Measurements from ENCODE around the gene RIBC2. TPM values are rescaled to one million over a fixed set of nuclear protein-coding genes. Genes with fewer than 3 reads are reported as not detected.

RIBC2 gene
- total and polyA plus RNA-seq, 2 donors from 2014 or later: 1.0 TPM; not detected in 1

DNA sequence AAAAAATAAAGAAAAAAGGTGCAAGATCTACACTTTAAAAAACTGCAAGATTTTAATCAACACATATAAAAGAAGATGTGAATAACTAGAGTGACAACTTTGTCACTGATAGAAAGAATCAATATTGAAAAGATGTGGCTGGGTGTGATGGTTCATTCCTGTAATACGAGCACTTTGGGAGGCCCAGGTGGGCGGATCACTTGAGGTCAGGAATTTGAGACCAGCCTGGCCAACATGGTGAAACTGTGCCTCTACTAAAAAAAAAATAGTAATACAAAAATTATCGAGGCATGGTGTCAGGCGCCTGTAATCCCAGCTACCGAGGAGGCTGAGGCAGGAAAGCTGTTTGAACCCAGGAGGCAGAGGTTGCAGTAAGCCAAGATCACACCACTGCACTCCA, 68.2 kb downstream of the RIBC2 start:
- H3K9ac ChIP-seq (ENCODE audit: low read length in 3 of 3): no peak overlapping the region
- TF ChIP-seq, protein P1, sequence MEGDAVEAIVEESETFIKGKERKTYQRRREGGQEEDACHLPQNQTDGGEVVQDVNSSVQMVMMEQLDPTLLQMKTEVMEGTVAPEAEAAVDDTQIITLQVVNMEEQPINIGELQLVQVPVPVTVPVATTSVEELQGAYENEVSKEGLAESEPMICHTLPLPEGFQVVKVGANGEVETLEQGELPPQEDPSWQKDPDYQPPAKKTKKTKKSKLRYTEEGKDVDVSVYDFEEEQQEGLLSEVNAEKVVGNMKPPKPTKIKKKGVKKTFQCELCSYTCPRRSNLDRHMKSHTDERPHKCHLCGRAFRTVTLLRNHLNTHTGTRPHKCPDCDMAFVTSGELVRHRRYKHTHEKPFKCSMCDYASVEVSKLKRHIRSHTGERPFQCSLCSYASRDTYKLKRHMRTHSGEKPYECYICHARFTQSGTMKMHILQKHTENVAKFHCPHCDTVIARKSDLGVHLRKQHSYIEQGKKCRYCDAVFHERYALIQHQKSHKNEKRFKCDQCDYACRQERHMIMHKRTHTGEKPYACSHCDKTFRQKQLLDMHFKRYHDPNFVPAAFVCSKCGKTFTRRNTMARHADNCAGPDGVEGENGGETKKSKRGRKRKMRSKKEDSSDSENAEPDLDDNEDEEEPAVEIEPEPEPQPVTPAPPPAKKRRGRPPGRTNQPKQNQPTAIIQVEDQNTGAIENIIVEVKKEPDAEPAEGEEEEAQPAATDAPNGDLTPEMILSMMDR (IDR thresholded peaks at IDR 0.05; ENCODE audit: borderline replicate concordance, extremely low read depth, insufficient read depth): no peak
- H3K4me1 ChIP-seq (ENCODE audit: control insufficient read depth in 2 of 3, insufficient read depth in 2 of 3, low read depth in 1 of 3, low read length in 3 of 3): peaks cover 0 to 2% (median 0%) of the 10 kb centered on the region in 3 donors
- no peak for FAIRE-seq
- no peaks in the 10 kb centered on the region for H3K27me3 ChIP-seq (ENCODE audit: control insufficient read depth, insufficient read depth, low read length)
- DNase-seq: no peak
- no peak overlapping the region for H3K27ac ChIP-seq (ENCODE audit: low read depth in 2 of 2, low read length in 2 of 2)
- no peaks in the 10 kb centered on the region for H3K36me3 ChIP-seq (ENCODE audit: control insufficient read depth in 2 of 3, insufficient read depth in 3 of 3, low read length in 3 of 3)
- intact Hi-C loops (cut with DNase I): no loop called here
- H3K4me3 ChIP-seq (ENCODE audit: low read length in 3 of 3): no peak overlapping the region
- no peaks in the 10 kb centered on the region for H3K9me3 ChIP-seq (ENCODE audit: control insufficient read depth in 2 of 3, insufficient read depth in 1 of 3, low read length in 3 of 3)

Other genes with a start within 250 kb of the RIBC2 start
- 64.2 TPM for gene NUP50, start 249.8 kb upstream of the RIBC2 start, total RNA-seq
- gene NUP50, start 249.8 kb upstream of the RIBC2 start, polyA plus RNA-seq (ENCODE audit: insufficient read depth, low read depth, low replicate concordance): 11.3 TPM
- gene KIAA0930, start 172.8 kb upstream of the RIBC2 start, total RNA-seq: 55.4 TPM
- 26.4 TPM for gene KIAA0930, start 172.8 kb upstream of the RIBC2 start, polyA plus RNA-seq (ENCODE audit: insufficient read depth, low read depth, low replicate concordance)
- gene UPK3A, start 128.7 kb upstream of the RIBC2 start, total RNA-seq: not detected
- not detected for gene UPK3A, start 128.7 kb upstream of the RIBC2 start, polyA plus RNA-seq (ENCODE audit: insufficient read depth, low read depth, low replicate concordance)
- 13.0 TPM for gene FAM118A, start 103.8 kb upstream of the RIBC2 start, total RNA-seq
- 5.7 TPM for gene FAM118A, start 103.8 kb upstream of the RIBC2 start, polyA plus RNA-seq (ENCODE audit: insufficient read depth, low read depth, low replicate concordance)
- not detected for gene SMC1B, start 94 bp upstream of the RIBC2 start, total RNA-seq
- gene SMC1B, start 94 bp upstream of the RIBC2 start, polyA plus RNA-seq (ENCODE audit: insufficient read depth, low read depth, low replicate concordance): not detected
- gene FBLN1, start 89.2 kb downstream of the RIBC2 start, total RNA-seq: 105 TPM
- gene FBLN1, start 89.2 kb downstream of the RIBC2 start, polyA plus RNA-seq (ENCODE audit: insufficient read depth, low read depth, low replicate concordance): 23.3 TPM

All from kidney (tissue), 14 donors.